ENCODE measurements around the gene ZNF280C.
A peak's percentile ranks its signal among the peaks of the same experiment; 100 is the strongest.
"Not testable (repeated sequence)": the region's sequence is repeated elsewhere in the genome, so short reads cannot be mapped to it uniquely, and the experiment has no call there.

Gene ZNF280C

GRCh38 chrX:130260316-130260715, 8.4 kb downstream of the ZNF280C start:
- no peak for DNase-seq

- no peak for DNase-seq
These were observed 14.8 kb downstream of the ZNF280C start for GRCh38 chrX:130253916-130254315.

GRCh38 chrX:130251671-130252070, 17.0 kb downstream of the ZNF280C start:
- DNase-seq: no peak

DNA sequence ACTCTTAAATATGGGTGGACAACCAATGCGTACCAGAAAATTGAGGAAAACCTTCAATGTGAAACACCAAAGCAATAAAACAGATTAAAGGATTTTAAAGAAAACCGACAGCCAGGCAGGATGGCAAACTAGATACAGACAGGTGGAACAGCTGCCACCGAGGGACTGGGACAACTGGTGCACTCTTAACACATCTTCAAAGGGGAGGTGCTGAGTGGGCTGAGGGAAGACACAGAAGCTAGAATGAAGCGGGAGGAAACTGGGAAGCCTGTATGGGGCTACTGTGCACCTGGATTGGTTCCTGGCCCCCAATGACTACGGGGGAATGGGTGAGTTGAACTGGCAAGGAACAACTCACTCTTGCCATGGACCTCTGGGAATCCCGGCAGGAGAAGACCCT, 20.7 kb downstream of the ZNF280C start:
- DNase-seq: no peak

DNA sequence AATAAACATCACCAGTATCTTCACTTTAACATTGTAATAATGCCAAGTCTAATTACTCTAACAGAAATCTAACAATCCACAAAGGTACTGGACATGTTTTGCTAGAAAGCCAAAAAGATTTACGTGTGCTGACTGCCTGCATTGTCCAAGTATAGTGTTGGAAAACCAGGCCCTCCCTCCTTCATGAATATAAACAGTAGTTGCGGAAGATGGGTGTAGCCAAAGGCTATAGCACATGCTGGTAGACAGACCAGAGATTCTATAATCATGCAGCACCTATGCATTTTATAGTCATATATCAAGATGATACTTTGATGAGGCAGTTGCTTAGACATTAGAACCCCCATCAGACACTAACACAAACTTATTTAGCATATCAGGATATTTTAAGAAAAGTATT, 22.6 kb downstream of the ZNF280C start:
- no peak for DNase-seq

- no peak for DNase-seq
These were observed 23.3 kb downstream of the ZNF280C start for GRCh38 chrX:130245441-130245840.

DNA sequence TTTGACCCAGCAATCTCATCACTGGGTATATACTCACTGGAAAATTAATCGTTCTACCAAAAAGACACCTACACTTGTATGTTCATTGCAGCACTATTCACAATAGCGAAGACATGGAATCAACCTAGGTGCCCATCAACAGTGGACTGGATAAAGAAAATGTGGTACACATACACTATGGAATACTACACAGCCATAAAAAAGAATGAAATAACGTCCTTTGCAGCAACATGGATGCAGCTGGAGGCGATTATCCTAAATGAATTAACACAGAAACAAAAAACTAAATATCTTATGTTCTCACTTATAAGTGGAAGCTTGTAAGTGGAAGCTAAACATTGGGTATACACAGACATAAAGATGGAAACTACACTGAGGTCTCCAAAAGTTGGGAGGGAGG, 37.5 kb downstream of the ZNF280C start:
- DNase-seq: not testable (repeated sequence)

DNA sequence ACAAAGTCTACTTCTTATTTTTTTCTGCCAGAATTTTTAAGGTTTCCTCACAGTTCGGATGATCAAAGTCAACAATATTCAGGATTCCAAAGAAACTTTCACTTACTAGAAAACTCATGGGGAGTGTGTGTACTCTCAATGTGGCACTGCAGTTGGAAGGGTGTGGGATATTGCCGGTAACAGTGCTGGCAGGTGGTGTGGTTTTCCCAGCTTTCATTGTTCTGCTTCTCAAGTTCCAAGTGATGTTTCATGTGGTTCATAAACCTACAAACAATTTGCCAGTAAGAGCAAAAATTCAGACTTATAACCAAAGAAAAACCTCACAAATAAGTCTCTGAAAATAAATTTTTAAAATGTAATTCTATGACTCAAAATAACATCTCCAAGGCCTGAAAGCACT, 39.8 kb downstream of the ZNF280C start:
- DNase-seq: no peak

- DNase-seq: no peak
These were observed 43.9 kb downstream of the ZNF280C start for GRCh38 chrX:130224810-130225209.

DNA sequence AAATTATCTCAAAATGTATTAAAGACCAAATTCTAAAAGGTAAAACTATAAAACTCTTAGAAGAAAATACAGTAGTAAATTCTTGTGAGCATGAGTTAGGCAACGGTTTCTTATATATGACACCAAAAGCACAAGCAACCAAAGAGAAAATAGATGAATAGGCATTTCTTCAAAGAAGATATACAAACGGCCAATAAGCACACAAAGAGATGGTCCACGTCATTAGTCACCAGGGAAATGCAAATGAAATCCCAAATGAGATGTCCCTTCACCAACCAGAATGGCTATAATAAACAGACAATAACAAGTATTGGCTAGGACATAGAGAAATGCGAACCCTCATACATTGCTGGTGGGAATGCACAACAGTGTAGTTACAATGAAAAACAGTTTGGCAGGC, 52.4 kb downstream of the ZNF280C start:
- DNase-seq: no peak

- DNase-seq: no peak
These were observed 55.3 kb downstream of the ZNF280C start for GRCh38 chrX:130213376-130213775.

GRCh38 chrX:130212371-130212770, 56.3 kb downstream of the ZNF280C start:
- no peak for DNase-seq

- no peak for DNase-seq
These were observed 57.1 kb downstream of the ZNF280C start for GRCh38 chrX:130211415-130212186.

GRCh38 chrX:130204647-130205046, 64.1 kb downstream of the ZNF280C start:
- no peak for DNase-seq

- DNase-seq: no peak
These were observed 71.2 kb downstream of the ZNF280C start for GRCh38 chrX:130197464-130197863.

DNA sequence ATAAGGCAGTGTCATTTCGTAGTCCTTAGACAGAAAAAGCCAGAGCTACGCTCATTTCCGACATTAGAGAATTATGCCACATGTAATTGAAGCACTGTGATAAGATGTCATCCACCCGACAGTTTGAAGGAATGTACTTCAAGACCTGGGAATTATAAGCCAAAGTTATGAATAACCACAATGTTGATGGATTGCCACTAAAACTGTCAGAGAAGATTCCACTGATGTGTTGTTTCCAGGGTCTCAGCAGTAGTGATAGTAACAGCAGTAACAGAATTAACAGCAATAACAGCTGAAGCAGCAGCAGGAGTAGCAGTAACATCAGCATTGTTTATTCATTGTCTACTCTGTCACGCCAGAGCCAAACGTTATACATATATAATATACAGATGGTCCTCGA, 72.2 kb downstream of the ZNF280C start:
- DNase-seq: no peak

- DNase-seq: no peak
These were observed 77.9 kb downstream of the ZNF280C start for GRCh38 chrX:130190801-130191200.

DNA sequence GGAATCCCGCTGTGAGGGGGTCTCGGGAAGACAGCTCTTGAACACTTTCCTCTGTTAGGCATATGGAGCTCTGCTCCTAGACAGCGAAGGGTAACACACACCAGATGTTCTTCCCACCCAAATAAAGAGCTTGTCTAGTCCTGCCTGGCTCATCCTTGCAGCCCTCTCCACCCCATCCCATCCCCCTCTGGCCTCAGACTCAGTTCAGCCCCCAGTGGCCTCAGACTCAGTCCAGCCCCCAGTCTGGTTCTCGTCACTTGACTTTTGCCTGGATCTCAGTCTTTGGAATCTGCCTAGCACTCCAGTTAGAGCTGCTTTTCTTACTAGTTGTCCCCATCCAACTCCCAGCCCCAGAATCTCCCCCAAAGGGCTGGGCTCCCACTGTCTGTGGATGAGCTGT, 82.0 kb downstream of the ZNF280C start:
- DNase-seq: peak; percentile 65

GRCh38 chrX:130184857-130185256, 83.8 kb downstream of the ZNF280C start:
- DNase-seq: no peak

DNA sequence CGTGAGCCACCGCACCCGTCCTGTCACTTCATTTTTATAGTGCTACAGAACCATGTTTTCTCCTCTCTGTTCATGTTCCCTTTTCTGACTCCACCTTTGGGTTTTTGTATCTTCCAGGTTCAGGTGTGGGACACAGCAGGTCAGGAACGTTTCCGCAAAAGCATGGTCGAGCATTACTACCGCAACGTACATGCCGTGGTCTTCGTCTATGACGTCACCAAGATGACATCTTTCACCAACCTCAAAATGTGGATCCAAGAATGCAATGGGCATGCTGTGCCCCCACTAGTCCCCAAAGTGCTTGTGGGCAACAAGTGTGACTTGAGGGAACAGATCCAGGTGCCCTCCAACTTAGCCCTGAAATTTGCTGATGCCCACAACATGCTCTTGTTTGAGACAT, 84.5 kb downstream of the ZNF280C start:
- DNase-seq: no peak

- DNase-seq: no peak
These were observed 89.0 kb downstream of the ZNF280C start for GRCh38 chrX:130179579-130180215.

DNA sequence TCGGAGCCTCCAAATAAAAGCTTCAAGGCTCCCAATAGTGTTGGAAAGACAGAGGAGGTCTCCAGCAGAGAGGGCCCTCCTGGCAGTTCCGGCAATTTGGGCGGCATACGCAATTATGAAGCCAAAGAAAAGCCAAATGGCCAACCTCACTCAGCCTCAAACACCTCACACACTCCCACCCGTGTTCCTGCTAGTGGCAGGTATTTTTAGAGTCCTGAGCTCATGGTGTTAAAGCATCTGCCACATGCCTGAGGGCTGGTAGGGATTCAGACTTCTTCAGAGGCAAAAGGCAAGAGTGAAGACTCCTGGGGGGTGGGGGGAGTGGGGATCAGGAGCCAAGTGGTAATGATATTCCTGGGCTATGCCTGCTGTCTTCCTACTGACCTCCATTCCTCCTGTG, 89.5 kb downstream of the ZNF280C start:
- DNase-seq: no peak

DNA sequence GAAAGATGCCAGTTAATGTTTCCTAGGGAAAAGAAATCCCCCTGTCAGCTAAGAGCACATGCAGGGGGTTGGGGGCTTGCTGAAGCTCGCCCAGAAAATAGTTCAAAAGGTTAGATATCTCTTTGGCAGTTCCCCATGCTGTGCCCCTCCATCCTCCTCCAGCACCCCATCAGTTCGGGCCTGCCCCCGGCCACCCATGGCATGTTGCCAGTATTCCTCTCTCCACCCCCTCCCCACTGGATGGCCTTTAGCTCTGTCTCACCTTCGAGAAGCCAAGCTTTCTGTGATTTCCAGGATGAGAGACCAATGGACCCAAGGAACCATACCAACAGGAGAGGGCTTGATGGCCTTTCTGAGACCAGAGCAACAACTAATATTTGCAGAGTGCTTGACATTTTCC, 91.8 kb downstream of the ZNF280C start:
- no peak for DNase-seq

- no peak for DNase-seq
These were observed 92.3 kb downstream of the ZNF280C start for GRCh38 chrX:130176354-130176776.

DNA sequence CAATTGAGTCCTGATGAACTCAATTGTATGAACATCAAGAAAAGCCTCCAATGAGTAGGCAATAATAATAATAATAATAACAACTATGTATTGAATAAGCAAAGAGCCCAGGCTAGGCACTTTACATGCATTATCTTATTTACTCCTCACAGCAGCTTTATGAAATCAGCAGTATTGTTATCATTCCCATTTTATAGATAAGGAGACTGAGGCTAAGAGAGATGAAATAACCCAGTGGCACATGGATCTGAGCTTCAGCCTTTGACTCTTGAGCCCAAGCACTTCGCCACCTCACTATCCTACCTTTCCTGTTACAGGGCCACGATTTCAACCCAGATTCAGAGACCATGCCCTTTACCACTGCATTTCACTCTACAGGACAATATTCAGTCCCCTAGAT, 93.8 kb downstream of the ZNF280C start:
- no peak for DNase-seq

Data from islet precursor cell (in vitro differentiated cells).